ENCODE results near the gene USP9X.
A peak's percentile ranks its signal among the peaks of the same experiment; 100 is the strongest.
"Not testable (repeated sequence)": the region's sequence is repeated elsewhere in the genome, so short reads cannot be mapped to it uniquely, and the experiment has no call there.

USP9X gene

GRCh38 chrX:41276661-41277506, 191.6 kb downstream of the USP9X start:
- peak overlapping the region; percentile 62 for H3K4me3 ChIP-seq (ENCODE audit: low read depth, low read length)
- TF ChIP-seq, protein P1, sequence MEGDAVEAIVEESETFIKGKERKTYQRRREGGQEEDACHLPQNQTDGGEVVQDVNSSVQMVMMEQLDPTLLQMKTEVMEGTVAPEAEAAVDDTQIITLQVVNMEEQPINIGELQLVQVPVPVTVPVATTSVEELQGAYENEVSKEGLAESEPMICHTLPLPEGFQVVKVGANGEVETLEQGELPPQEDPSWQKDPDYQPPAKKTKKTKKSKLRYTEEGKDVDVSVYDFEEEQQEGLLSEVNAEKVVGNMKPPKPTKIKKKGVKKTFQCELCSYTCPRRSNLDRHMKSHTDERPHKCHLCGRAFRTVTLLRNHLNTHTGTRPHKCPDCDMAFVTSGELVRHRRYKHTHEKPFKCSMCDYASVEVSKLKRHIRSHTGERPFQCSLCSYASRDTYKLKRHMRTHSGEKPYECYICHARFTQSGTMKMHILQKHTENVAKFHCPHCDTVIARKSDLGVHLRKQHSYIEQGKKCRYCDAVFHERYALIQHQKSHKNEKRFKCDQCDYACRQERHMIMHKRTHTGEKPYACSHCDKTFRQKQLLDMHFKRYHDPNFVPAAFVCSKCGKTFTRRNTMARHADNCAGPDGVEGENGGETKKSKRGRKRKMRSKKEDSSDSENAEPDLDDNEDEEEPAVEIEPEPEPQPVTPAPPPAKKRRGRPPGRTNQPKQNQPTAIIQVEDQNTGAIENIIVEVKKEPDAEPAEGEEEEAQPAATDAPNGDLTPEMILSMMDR (IDR thresholded peaks at IDR 0.05; ENCODE audit: insufficient read depth, low read depth, low read length, missing control alignments): no peak
- DNase-seq (ENCODE audit: low read depth): peak; percentile 2

DNA sequence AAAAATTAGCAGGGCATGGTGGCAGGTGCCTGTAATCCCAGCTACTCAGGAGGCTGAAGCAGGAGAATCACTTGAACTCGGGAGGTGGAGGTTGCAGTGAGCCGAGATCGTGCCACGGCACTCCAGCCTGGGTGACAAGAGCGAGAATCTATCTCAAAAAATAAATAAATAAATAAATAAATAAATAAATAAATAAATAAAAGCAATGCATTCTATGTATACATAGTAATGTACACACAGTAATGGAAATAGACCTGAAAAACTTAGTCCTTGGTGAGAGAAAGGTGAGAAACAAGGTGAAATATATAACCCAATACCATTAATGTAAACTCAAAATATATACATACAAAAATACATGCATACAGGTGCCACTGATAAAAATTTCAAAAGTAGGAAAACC, 197.1 kb downstream of the USP9X start:
- not testable (repeated sequence) for H3K4me3 ChIP-seq (ENCODE audit: low read depth, low read length); DNase-seq (ENCODE audit: low read depth)

GRCh38 chrX:41285928-41286327, 200.7 kb downstream of the USP9X start:
- H3K4me3 ChIP-seq (ENCODE audit: low read depth, low read length); DNase-seq (ENCODE audit: low read depth): not testable (repeated sequence)

All from GM12865 (cell line).